GM23248 (cell line): ENCODE measurements around the gene GABRG3.

Experiments
- EZH2 ChIP-seq: fragments of 200-600 bp; sonication (generic); IDR thresholded peaks from 2 replicates; pipeline ENCODE4 v1.6.1; 2018; ENCODE audit warnings: antibody characterized with exemption, mild to moderate bottlenecking; ENCODE audit not compliant: insufficient read depth, poor library complexity, severe bottlenecking
- EZH2phosphoT487 ChIP-seq: fragments of 200-600 bp; sonication (generic); IDR thresholded peaks from 2 replicates; pipeline ENCODE4 v1.6.1; 2018; ENCODE audit warnings: antibody characterized with exemption, moderate library complexity, mild to moderate bottlenecking, low read depth; ENCODE audit not compliant: insufficient read depth

- TF ChIP-seq EZH2 (no peak), EZH2phosphoT487 (no peak)
These were observed 106.8 kb downstream of the GABRG3 start for GRCh38 chr15:27077790-27078189.
